ENCODE measurements around the gene MT1G. TPM values are rescaled to one million over a fixed set of nuclear protein-coding genes. Genes with fewer than 3 reads are reported as not detected.
"Not testable (repeated sequence)": the region's sequence is repeated elsewhere in the genome, so short reads cannot be mapped to it uniquely, and the experiment has no call there.

Gene MT1G
- total RNA-seq, 2 donors from 2014 or later, result 22.4 to 484 TPM

- no peak for ATAC-seq
- intact Hi-C loops (cut with DNase I, micrococcal nuclease), result no loop called here
- DNase-seq, result no peak
Observed at GRCh38 chr16:56670620-56670934, 2.7 kb upstream of the MT1G start.

DNA sequence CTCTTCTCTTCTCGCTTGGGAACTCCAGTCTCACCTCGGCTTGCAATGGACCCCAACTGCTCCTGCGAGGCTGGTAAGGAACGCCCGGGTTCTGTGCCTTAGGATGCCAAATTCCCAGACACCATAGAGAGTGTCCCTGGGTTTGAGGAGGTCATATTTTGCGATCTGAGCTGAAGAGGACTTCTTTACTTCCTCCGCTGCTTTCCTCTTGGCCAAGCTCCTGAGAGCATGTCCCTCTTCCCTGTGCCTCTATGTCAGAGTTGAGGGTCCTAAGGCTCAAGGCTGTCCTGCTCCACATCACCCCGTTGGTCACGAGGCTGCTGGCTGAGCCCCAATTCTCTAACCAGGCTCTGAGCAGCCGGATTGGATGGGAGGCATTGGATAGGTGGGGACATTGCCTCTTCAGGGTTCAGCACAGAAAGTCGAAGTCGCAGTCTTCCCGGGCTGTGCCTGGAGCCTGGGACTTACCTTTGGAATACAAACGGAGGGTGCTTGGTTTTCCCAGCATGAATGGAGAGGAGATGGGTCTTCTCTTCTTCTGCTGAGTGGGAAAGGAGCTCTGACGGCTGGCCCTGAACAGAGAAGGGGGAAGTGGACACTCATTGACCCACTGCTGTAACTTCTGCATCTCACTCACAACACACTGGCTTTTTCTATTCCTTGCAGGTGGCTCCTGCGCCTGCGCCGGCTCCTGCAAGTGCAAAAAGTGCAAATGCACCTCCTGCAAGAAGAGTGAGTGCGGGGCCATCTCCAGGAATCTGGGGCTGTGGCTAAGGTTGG, 2.2 kb upstream of the MT1G start:
- DNase-seq (no peak), ATAC-seq (no peak)
- intact Hi-C loops (cut with DNase I, micrococcal nuclease), result no loop called here

DNA sequence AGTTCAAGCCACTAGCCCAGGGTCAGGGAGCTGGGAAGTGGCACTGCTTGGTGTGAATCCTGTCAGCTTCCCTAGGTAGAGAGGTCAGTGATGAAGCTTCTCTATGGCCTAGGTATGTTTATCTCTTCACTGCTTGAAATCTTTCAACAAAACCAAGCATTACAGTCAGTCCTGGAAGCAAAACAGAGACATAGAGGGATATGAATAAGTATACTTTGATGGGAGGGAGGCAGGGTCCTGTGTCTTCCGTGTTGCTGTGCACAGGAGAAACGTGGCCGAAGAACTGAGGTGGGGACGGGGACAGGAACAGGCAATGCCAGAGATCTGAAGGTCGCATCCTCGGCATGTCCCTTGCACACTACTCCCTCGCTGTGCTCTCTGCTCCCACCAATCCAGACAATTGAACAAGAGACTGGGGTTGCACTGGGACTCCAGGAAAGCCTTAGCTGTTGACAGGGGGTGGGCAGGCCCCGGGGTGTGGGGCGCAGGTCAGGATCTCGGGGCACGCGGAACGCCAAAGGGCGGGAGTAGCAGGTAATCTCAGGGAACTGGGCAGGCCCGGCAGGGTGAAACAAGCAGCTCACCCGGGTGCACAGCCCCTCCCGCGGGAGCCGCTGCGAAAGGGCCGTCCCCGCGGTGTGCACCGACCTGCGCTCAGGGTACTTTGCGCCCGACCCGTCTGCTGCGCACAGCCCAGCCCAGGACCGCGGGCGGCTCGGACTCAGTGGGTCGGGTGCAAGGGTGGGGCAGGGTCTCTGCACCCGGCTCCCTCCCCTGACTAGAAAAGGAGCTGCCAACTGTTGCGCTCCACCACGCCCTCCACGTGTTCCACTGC, 1.4 kb upstream of the MT1G start, which contains the start of gene MT1H:
Gene MT1H, plus strand, starts transcription at position 810 of the 835 bp plus-strand sequence. CDS start 71 bp downstream, outside the sequence.
- DNase-seq (peak; percentile 52 to 54), ATAC-seq (peak; percentile 60)
- intact Hi-C loops (cut with DNase I, micrococcal nuclease), result no loop called here

DNA sequence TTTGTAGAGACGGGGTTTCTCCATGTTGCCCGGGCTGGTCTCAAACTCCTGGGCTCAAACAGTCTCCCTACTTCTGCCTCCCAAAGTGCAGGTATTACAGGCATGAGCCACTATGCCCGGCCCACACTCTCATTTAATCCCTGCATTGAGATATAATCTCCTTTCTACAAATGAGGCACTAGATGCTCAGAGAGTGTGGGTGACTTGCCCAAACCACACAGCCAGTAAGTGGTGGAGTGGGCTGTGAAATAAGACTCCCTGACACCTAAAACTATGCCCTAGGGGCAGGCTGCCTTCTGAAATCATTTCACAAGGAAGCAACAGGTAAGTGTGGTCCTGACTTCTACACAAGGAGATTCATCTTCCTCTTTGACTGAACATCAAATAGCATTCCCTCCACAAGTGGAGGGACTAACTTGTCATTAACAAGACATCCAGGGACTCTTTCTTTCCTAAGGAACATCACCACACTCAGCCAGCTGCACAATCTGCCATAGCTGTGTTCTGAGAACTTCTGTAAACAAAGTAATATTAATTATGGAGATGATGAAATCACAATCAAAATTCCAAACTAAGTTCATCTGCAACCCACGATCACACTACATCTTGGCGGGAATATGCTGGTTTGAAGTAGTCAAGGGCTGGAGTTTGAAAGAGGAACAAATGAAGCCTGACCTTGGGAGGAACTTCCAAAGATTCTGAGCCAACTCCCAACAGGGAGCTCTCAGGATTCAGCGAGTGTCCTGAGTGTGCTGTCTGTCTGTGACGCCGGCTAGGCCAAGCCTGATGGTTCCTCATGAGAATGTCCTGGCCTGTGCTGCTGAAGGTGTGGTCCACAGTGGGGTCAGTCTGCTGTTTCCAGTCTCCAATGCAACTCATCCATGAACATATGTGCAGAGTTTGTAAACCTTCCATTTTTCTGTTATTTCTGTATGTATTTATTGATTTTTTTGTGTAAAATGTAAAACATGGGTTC, 2.3 kb downstream of the MT1G start:
- DNase-seq, result not testable (repeated sequence)

GRCh38 chr16:56664506-56664905, 3.4 kb downstream of the MT1G start:
- intact Hi-C loops (cut with DNase I, micrococcal nuclease), result no loop called here
- DNase-seq, result no peak
- ATAC-seq, result no peak

More for the DNA sequence above, 2.3 kb downstream of the MT1G start:
- intact Hi-C loops (cut with DNase I, micrococcal nuclease); ATAC-seq: not testable (repeated sequence)

GRCh38 chr16:56662357-56663354, 5.2 kb downstream of the MT1G start:
- intact Hi-C loops (cut with DNase I, micrococcal nuclease), result no loop called here
- DNase-seq (no peak), ATAC-seq (no peak)

- intact Hi-C loops (cut with DNase I, micrococcal nuclease), result no loop called here
- ATAC-seq (peak; percentile 13), DNase-seq (peak; percentile 43 to 54)
Observed at GRCh38 chr16:56658327-56658875, 9.5 kb downstream of the MT1G start.

GRCh38 chr16:56657555-56658326, 10.1 kb downstream of the MT1G start, which contains the start of gene MT1F:
Gene MT1F (plus strand): TSS chr16:56657959. CDS start chr16:56658059, 100 bp downstream.
- DNase-seq (peak; percentile 96), ATAC-seq (peak; percentile 95)
- intact Hi-C loops (cut with DNase I, micrococcal nuclease), result no loop called here

- intact Hi-C loops (cut with DNase I, micrococcal nuclease), result no loop called here
- ATAC-seq, result no peak
- no peak for DNase-seq
Observed at GRCh38 chr16:56653218-56653617, 14.6 kb downstream of the MT1G start.

DNA sequence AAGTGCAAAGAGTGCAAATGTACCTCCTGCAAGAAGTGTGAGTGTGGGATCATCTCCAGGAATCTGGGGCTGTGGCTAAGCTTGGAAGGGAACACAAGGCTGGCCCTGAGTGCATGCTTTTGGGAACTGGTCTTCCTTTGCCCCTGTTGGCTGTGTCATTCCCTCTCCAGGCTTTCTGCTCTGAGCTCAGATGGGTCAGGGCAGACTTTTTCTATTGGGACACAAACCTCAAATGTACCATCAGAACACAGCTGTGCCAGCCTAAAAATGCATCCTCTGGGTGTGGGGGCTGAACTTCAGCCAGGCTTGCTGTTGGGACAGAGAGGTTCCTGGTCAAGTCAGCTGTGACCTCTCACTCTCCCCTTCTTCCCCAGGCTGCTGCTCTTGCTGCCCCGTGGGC, 15.3 kb downstream of the MT1G start:
- intact Hi-C loops (cut with DNase I, micrococcal nuclease), result no loop called here
- DNase-seq (no peak), ATAC-seq (no peak)

DNA sequence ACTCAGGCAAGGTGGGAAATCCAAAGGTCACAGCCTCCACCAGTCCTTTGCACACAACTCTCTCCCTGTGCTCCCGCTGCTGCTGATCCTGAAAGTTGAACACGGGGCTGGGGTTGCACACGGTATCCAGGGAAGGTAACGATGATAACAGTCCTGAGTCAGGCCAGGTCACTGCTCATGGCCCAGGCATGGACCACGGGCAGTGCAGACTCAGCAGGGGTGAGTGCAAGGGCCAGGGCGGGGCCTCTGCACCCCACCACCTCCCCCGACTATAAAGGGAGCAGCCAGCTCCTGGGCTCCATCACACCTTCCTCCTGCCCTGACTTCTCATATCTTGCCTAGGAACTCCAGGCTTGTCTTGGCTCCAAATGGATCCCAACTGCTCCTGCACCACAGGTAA, 16.3 kb downstream of the MT1G start, which contains the start of gene MT1B:
Gene MT1B, plus strand, starts transcription at position 301 of the 400 bp plus-strand sequence. Its CDS starts 68 bp downstream, at position 369.
- intact Hi-C loops (cut with DNase I, micrococcal nuclease), result no loop called here
- ATAC-seq, result no peak
- DNase-seq, result no peak

- intact Hi-C loops (cut with DNase I, micrococcal nuclease), result no loop called here
- peak; percentile 65 for ATAC-seq
- no peak for DNase-seq
Observed at GRCh38 chr16:56649820-56650219, 18.0 kb downstream of the MT1G start.

DNA sequence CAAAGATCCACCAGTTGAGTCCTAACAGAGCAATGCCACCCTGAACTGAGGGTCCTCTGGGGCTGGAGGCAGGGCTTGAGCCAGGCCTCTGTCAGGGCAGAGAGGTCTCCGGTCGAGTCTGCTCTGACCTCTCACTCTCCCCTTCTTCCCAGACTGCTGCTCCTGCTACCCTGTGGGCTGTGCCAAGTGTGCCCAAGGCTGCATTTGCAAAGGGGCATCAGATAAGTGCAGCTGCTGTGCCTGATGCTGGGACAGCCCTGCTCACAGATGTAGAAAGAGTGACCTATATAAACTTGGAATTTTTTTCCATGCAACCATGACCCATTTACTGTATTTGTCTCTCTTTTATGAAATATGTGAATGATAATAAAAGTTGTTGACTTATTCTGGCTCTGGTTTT, 18.6 kb downstream of the MT1G start:
- no peak for DNase-seq
- intact Hi-C loops (cut with DNase I, micrococcal nuclease), result no loop called here
- ATAC-seq, result no peak

DNA sequence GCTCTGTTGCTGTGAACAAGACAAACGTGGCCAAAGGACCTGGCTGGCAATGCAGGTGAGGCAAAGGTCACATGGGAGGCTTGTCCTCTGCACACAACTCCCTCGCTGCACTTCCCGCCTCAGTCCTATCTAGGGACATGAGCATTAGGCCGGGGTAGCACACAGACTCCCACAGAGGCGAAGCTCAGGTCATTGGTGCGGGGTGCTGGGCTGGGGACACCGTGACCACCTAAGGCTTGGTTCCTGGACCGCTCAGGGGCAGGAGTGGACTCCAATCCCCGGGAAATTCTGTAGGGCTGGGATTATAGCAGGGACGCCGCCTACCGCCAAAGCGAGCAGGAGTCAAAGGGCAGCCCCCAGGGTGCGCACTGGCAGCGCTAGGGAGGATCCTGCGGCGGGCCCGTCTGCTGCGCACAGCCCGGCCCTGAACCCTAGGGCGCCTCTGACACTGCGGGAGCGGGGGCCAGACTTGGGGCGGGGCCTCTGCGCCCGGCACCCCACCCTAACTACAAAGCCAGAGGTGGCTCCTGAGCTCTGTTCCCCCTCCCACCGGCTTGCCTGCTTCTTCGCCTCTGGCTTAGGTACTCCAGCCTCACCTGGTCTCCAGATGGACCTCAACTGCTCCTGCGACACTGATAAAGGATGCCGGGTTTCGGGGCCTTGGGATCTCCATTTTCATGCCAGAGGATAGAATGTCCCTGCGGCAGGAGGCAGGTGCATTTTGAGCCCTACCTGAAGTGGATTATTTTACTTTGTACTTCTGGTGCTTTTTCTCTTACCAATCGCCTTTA, 20.0 kb downstream of the MT1G start:
- ATAC-seq (peak; percentile 68), DNase-seq (peak in 1 of 2 donors; percentile 74)
- intact Hi-C loops (cut with DNase I, micrococcal nuclease), result no loop called here

DNA sequence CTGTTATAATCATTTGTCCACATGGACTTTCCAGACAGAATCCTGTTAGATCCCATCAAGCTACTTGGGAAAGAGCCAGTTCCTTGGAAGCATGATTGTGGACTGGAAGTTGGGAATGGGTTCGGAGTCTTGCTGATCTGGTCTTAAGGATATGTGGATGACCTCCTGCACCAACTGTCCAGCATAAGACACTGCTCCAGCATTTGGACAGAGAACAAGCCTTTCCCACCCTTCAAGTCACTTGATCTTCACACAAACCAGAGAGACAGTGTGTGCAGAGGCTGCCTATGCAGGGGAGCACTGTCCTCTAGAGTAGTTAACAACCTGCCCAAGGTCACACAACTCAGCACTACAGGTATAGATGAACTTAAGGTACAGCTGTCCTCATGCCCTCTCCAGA, 22.0 kb downstream of the MT1G start:
- no peak for ATAC-seq
- intact Hi-C loops (cut with DNase I, micrococcal nuclease), result no loop called here
- no peak for DNase-seq

DNA sequence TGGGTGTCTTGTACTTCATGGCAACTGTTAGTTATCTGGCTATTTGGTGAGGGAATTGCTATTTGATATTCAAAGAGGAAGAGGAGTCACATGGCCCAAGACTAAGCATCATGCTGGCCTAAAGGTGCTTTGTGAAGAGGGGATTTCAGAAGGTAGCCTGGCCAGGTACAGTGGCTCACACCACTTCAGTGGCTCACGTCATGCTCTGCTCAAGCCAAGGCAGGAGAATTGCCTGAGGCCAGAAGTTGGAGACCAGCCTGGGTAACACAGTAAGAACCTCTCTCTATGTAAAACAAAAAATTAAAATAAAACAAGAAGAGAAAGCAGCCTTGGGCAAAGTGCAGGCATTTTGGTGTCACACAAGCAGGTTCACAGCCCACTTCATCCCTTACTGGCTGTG, 22.6 kb downstream of the MT1G start:
- no peak for DNase-seq
- intact Hi-C loops (cut with DNase I, micrococcal nuclease), result no loop called here
- no peak for ATAC-seq

All from left colon (tissue), 2 donors.